ENCODE data around the gene TRIM62.

The TRIM62 gene

GRCh38 chr1:33152685-33153432 lies 29.0 kb downstream of the TRIM62 start:
- Histone ChIP-seq H3K4me2 (ENCODE audit: low read length) (peak overlapping the region; percentile 16), H3K27me3 (ENCODE audit: control insufficient read depth, insufficient read depth, low read length) (no peaks in the 10 kb centered on the region), H3K36me3 (ENCODE audit: insufficient read depth, low read length) (peaks cover 2% of the 10 kb centered on the region), H3K4me3 (ENCODE audit: low read length) (no peak overlapping the region), H3K9me3 (replicated peaks; ENCODE audit: low read length) (no peaks in the 10 kb centered on the region), H3K9ac (ENCODE audit: low read depth, low read length) (no peak overlapping the region), H3K4me1 (ENCODE audit: control insufficient read depth, insufficient read depth, low read length) (peaks cover 5% of the 10 kb centered on the region)

GRCh38 chr1:33151116-33151515 lies 30.7 kb downstream of the TRIM62 start:
- H3K9me3 ChIP-seq (replicated peaks; ENCODE audit: low read length): no peaks in the 10 kb centered on the region
- H3K27me3 ChIP-seq (ENCODE audit: control insufficient read depth, insufficient read depth, low read length): no peaks in the 10 kb centered on the region
- no peak overlapping the region for H3K4me2 ChIP-seq (ENCODE audit: low read length)
- no peak overlapping the region for H3K9ac ChIP-seq (ENCODE audit: low read depth, low read length)
- H3K4me1 ChIP-seq (ENCODE audit: control insufficient read depth, insufficient read depth, low read length): peaks cover 5% of the 10 kb centered on the region
- H3K36me3 ChIP-seq (ENCODE audit: insufficient read depth, low read length): peaks cover 11% of the 10 kb centered on the region
- H3K4me3 ChIP-seq (ENCODE audit: low read length): no peak overlapping the region

- Histone ChIP-seq H3K36me3 (ENCODE audit: insufficient read depth, low read length) (peaks cover 11% of the 10 kb centered on the region), H3K27me3 (ENCODE audit: control insufficient read depth, insufficient read depth, low read length) (no peaks in the 10 kb centered on the region), H3K4me3 (ENCODE audit: low read length) (no peak overlapping the region), H3K9me3 (replicated peaks; ENCODE audit: low read length) (no peaks in the 10 kb centered on the region), H3K9ac (ENCODE audit: low read depth, low read length) (no peak overlapping the region), H3K4me1 (ENCODE audit: control insufficient read depth, insufficient read depth, low read length) (peaks cover 5% of the 10 kb centered on the region), H3K4me2 (ENCODE audit: low read length) (no peak overlapping the region)
Observed at GRCh38 chr1:33150522-33150921, 31.3 kb downstream of the TRIM62 start.

- no peak overlapping the region for H3K9ac ChIP-seq (ENCODE audit: low read depth, low read length)
- no peaks in the 10 kb centered on the region for H3K9me3 ChIP-seq (replicated peaks; ENCODE audit: low read length)
- H3K36me3 ChIP-seq (ENCODE audit: insufficient read depth, low read length): peaks cover 11% of the 10 kb centered on the region
- no peak overlapping the region for H3K4me3 ChIP-seq (ENCODE audit: low read length)
- no peaks in the 10 kb centered on the region for H3K27me3 ChIP-seq (ENCODE audit: control insufficient read depth, insufficient read depth, low read length)
- peaks cover 5% of the 10 kb centered on the region for H3K4me1 ChIP-seq (ENCODE audit: control insufficient read depth, insufficient read depth, low read length)
- no peak overlapping the region for H3K4me2 ChIP-seq (ENCODE audit: low read length)
Observed at GRCh38 chr1:33149453-33150190, 32.2 kb downstream of the TRIM62 start.

- H3K36me3 ChIP-seq (ENCODE audit: insufficient read depth, low read length): peaks cover 11% of the 10 kb centered on the region
- H3K4me1 ChIP-seq (ENCODE audit: control insufficient read depth, insufficient read depth, low read length): peaks cover 9% of the 10 kb centered on the region
- H3K27me3 ChIP-seq (ENCODE audit: control insufficient read depth, insufficient read depth, low read length): no peaks in the 10 kb centered on the region
- H3K4me2 ChIP-seq (ENCODE audit: low read length): no peak overlapping the region
- no peaks in the 10 kb centered on the region for H3K9me3 ChIP-seq (replicated peaks; ENCODE audit: low read length)
- no peak overlapping the region for H3K9ac ChIP-seq (ENCODE audit: low read depth, low read length)
- no peak overlapping the region for H3K4me3 ChIP-seq (ENCODE audit: low read length)
Observed at GRCh38 chr1:33148615-33149014, 33.2 kb downstream of the TRIM62 start.

- peaks cover 11% of the 10 kb centered on the region for H3K36me3 ChIP-seq (ENCODE audit: insufficient read depth, low read length)
- peaks cover 7% of the 10 kb centered on the region for H3K4me1 ChIP-seq (ENCODE audit: control insufficient read depth, insufficient read depth, low read length)
- H3K4me2 ChIP-seq (ENCODE audit: low read length): no peak overlapping the region
- no peak overlapping the region for H3K4me3 ChIP-seq (ENCODE audit: low read length)
- H3K9ac ChIP-seq (ENCODE audit: low read depth, low read length): no peak overlapping the region
- H3K27me3 ChIP-seq (ENCODE audit: control insufficient read depth, insufficient read depth, low read length): no peaks in the 10 kb centered on the region
- no peaks in the 10 kb centered on the region for H3K9me3 ChIP-seq (replicated peaks; ENCODE audit: low read length)
Observed at GRCh38 chr1:33147997-33148314, 33.9 kb downstream of the TRIM62 start.

- H3K36me3 ChIP-seq (ENCODE audit: insufficient read depth, low read length): peaks cover 11% of the 10 kb centered on the region
- no peaks in the 10 kb centered on the region for H3K27me3 ChIP-seq (ENCODE audit: control insufficient read depth, insufficient read depth, low read length)
- no peaks in the 10 kb centered on the region for H3K9me3 ChIP-seq (replicated peaks; ENCODE audit: low read length)
- H3K4me3 ChIP-seq (ENCODE audit: low read length): no peak overlapping the region
- H3K4me2 ChIP-seq (ENCODE audit: low read length): no peak overlapping the region
- no peak overlapping the region for H3K9ac ChIP-seq (ENCODE audit: low read depth, low read length)
- peaks cover 7% of the 10 kb centered on the region for H3K4me1 ChIP-seq (ENCODE audit: control insufficient read depth, insufficient read depth, low read length)
Observed at GRCh38 chr1:33147275-33147996, 34.4 kb downstream of the TRIM62 start.

- no peaks in the 10 kb centered on the region for H3K9me3 ChIP-seq (replicated peaks; ENCODE audit: low read length)
- H3K4me2 ChIP-seq (ENCODE audit: low read length): no peak overlapping the region
- no peak overlapping the region for H3K9ac ChIP-seq (ENCODE audit: low read depth, low read length)
- peaks cover 9% of the 10 kb centered on the region for H3K36me3 ChIP-seq (ENCODE audit: insufficient read depth, low read length)
- H3K4me3 ChIP-seq (ENCODE audit: low read length): no peak overlapping the region
- H3K27me3 ChIP-seq (ENCODE audit: control insufficient read depth, insufficient read depth, low read length): no peaks in the 10 kb centered on the region
- peaks cover 7% of the 10 kb centered on the region for H3K4me1 ChIP-seq (ENCODE audit: control insufficient read depth, insufficient read depth, low read length)
Observed at GRCh38 chr1:33146003-33146402, 35.8 kb downstream of the TRIM62 start.

- Histone ChIP-seq H3K27me3 (ENCODE audit: control insufficient read depth, insufficient read depth, low read length) (no peaks in the 10 kb centered on the region), H3K9ac (ENCODE audit: low read depth, low read length) (no peak overlapping the region), H3K4me1 (ENCODE audit: control insufficient read depth, insufficient read depth, low read length) (peaks cover 7% of the 10 kb centered on the region), H3K9me3 (replicated peaks; ENCODE audit: low read length) (no peaks in the 10 kb centered on the region), H3K4me3 (ENCODE audit: low read length) (no peak overlapping the region), H3K36me3 (ENCODE audit: insufficient read depth, low read length) (peaks cover 9% of the 10 kb centered on the region), H3K4me2 (ENCODE audit: low read length) (no peak overlapping the region)
Observed at GRCh38 chr1:33143698-33144097, 38.1 kb downstream of the TRIM62 start.

- no peak overlapping the region for H3K4me2 ChIP-seq (ENCODE audit: low read length)
- no peak overlapping the region for H3K9ac ChIP-seq (ENCODE audit: low read depth, low read length)
- H3K36me3 ChIP-seq (ENCODE audit: insufficient read depth, low read length): peaks cover 9% of the 10 kb centered on the region
- peaks cover 7% of the 10 kb centered on the region for H3K4me1 ChIP-seq (ENCODE audit: control insufficient read depth, insufficient read depth, low read length)
- no peaks in the 10 kb centered on the region for H3K27me3 ChIP-seq (ENCODE audit: control insufficient read depth, insufficient read depth, low read length)
- no peaks in the 10 kb centered on the region for H3K9me3 ChIP-seq (replicated peaks; ENCODE audit: low read length)
- no peak overlapping the region for H3K4me3 ChIP-seq (ENCODE audit: low read length)
Observed at GRCh38 chr1:33143176-33143575, 38.7 kb downstream of the TRIM62 start.

GRCh38 chr1:33142483-33143064 lies 39.3 kb downstream of the TRIM62 start:
- Histone ChIP-seq H3K9me3 (replicated peaks; ENCODE audit: low read length) (no peaks in the 10 kb centered on the region), H3K4me1 (ENCODE audit: control insufficient read depth, insufficient read depth, low read length) (peaks cover 7% of the 10 kb centered on the region), H3K4me3 (ENCODE audit: low read length) (no peak overlapping the region), H3K27me3 (ENCODE audit: control insufficient read depth, insufficient read depth, low read length) (no peaks in the 10 kb centered on the region), H3K9ac (ENCODE audit: low read depth, low read length) (no peak overlapping the region), H3K4me2 (ENCODE audit: low read length) (no peak overlapping the region), H3K36me3 (ENCODE audit: insufficient read depth, low read length) (peaks cover 9% of the 10 kb centered on the region)

Measured in skeletal muscle satellite cell (primary cell).